HG02759 (cell line): ENCODE data around the gene PXMP2.
"Not testable (repeated sequence)": the region's sequence is repeated elsewhere in the genome, so short reads cannot be mapped to it uniquely, and the experiment has no call there.

Experiments used
- ATAC-seq: cut with Tn5 transposase; IDR thresholded peaks from one replicate; pipeline ENCODE4 v1.9.1; 2021; ENCODE audit warnings: mild to moderate bottlenecking, moderate library complexity; ENCODE audit not compliant: unreplicated experiment

The PXMP2 gene

GRCh38 chr12:132746613-132747012 is 59.2 kb downstream of the PXMP2 start:
- ATAC-seq: no peak

GRCh38 chr12:132747395-132747794 is 60.0 kb downstream of the PXMP2 start:
- ATAC-seq: no peak

- ATAC-seq: no peak
These were observed 60.5 kb downstream of the PXMP2 start for GRCh38 chr12:132747896-132748295.

GRCh38 chr12:132748319-132748718 is 60.9 kb downstream of the PXMP2 start:
- no peak for ATAC-seq

- ATAC-seq: not testable (repeated sequence)
These were observed 66.3 kb downstream of the PXMP2 start for GRCh38 chr12:132753670-132754069.

- ATAC-seq: no peak
These were observed 67.0 kb downstream of the PXMP2 start for GRCh38 chr12:132754160-132754932.
